ENCODE results near the gene UBQLNL. TPM values are rescaled to one million over a fixed set of nuclear protein-coding genes. Genes with fewer than 3 reads are reported as not detected.

UBQLNL gene
- total and polyA plus RNA-seq, 2 of the 13 experiments (the other 11 are each of a cell fraction or from before 2014, with no cell fraction given), result 0.08 TPM; not detected in 1

DNA sequence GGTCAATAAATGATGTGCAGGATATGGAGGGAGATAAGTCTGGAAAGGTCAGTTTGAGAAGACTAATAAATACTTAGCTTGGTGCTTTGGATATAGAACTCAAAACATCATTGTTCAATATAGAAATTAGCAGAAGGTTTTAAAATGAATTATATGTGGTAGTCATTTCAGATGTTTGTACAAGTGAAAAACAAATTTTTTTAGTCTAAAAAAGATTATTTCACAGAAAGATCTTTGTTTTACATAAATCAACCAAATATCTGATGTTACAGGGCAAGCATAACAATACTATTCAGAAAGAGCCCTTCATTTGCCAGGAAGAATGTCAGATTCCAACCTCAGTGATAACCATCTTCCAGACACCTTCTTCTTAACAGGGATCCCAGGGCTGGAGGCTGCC is 28.1 kb downstream of the UBQLNL start, which contains the start of gene OR52D1 (continued):
- TF ChIP-seq, protein P1, sequence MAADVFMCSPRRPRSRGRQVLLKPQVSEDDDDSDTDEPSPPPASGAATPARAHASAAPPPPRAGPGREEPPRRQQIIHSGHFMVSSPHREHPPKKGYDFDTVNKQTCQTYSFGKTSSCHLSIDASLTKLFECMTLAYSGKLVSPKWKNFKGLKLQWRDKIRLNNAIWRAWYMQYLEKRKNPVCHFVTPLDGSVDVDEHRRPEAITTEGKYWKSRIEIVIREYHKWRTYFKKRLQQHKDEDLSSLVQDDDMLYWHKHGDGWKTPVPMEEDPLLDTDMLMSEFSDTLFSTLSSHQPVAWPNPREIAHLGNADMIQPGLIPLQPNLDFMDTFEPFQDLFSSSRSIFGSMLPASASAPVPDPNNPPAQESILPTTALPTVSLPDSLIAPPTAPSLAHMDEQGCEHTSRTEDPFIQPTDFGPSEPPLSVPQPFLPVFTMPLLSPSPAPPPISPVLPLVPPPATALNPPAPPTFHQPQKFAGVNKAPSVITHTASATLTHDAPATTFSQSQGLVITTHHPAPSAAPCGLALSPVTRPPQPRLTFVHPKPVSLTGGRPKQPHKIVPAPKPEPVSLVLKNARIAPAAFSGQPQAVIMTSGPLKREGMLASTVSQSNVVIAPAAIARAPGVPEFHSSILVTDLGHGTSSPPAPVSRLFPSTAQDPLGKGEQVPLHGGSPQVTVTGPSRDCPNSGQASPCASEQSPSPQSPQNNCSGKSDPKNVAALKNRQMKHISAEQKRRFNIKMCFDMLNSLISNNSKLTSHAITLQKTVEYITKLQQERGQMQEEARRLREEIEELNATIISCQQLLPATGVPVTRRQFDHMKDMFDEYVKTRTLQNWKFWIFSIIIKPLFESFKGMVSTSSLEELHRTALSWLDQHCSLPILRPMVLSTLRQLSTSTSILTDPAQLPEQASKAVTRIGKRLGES (CRISPR knock-in tag; IDR thresholded peaks at IDR 0.05; ENCODE audit: borderline replicate concordance), result no peak
- TF ChIP-seq ZNF652 (CRISPR knock-in tag; IDR thresholded peaks at IDR 0.05; ENCODE audit: borderline replicate concordance, low read depth), result no peak
- TF ChIP-seq, protein P2, sequence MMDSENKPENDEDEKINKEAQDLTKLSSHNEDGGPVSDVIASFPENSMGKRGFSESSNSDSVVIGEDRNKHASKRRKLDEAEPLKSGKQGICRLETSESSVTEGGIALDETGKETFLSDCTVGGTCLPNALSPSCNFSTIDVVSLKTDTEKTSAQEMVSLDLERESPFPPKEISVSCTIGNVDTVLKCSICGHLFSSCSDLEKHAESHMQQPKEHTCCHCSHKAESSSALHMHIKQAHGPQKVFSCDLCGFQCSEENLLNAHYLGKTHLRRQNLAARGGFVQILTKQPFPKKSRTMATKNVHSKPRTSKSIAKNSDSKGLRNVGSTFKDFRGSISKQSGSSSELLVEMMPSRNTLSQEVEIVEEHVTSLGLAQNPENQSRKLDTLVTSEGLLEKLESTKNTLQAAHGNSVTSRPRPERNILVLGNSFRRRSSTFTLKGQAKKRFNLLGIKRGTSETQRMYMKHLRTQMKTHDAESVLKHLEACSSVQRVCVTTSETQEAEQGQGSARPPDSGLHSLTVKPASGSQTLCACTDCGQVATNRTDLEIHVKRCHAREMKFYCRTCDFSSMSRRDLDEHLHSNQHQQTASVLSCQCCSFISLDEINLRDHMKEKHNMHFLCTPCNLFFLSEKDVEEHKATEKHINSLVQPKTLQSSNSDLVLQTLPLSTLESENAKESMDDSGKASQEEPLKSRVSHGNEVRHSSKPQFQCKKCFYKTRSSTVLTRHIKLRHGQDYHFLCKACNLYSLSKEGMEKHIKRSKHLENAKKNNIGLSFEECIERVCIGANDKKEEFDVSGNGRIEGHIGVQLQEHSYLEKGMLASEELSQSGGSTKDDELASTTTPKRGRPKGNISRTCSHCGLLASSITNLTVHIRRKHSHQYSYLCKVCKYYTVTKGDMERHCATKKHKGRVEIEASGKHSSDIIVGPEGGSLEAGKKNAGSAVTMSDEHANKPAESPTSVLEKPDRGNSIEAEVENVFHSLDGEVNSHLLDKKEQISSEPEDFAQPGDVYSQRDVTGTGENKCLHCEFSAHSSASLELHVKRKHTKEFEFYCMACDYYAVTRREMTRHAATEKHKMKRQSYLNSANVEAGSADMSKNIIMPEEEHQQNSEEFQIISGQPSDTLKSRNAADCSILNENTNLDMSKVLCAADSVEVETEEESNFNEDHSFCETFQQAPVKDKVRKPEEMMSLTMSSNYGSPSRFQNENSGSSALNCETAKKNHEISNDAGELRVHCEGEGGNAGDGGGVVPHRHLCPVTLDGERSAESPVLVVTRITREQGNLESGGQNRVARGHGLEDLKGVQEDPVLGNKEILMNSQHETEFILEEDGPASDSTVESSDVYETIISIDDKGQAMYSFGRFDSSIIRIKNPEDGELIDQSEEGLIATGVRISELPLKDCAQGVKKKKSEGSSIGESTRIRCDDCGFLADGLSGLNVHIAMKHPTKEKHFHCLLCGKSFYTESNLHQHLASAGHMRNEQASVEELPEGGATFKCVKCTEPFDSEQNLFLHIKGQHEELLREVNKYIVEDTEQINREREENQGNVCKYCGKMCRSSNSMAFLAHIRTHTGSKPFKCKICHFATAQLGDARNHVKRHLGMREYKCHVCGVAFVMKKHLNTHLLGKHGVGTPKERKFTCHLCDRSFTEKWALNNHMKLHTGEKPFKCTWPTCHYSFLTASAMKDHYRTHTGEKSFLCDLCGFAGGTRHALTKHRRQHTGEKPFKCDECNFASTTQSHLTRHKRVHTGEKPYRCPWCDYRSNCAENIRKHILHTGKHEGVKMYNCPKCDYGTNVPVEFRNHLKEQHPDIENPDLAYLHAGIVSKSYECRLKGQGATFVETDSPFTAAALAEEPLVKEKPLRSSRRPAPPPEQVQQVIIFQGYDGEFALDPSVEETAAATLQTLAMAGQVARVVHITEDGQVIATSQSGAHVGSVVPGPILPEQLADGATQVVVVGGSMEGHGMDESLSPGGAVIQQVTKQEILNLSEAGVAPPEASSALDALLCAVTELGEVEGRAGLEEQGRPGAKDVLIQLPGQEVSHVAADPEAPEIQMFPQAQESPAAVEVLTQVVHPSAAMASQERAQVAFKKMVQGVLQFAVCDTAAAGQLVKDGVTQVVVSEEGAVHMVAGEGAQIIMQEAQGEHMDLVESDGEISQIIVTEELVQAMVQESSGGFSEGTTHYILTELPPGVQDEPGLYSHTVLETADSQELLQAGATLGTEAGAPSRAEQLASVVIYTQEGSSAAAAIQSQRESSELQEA (CRISPR knock-in tag; IDR thresholded peaks at IDR 0.05; ENCODE audit: not compliant biosample characterization), result no peak
- TF ChIP-seq GLI4 (CRISPR knock-in tag; IDR thresholded peaks at IDR 0.05; ENCODE audit: borderline replicate concordance), result no peak
- TF ChIP-seq, protein P3, sequence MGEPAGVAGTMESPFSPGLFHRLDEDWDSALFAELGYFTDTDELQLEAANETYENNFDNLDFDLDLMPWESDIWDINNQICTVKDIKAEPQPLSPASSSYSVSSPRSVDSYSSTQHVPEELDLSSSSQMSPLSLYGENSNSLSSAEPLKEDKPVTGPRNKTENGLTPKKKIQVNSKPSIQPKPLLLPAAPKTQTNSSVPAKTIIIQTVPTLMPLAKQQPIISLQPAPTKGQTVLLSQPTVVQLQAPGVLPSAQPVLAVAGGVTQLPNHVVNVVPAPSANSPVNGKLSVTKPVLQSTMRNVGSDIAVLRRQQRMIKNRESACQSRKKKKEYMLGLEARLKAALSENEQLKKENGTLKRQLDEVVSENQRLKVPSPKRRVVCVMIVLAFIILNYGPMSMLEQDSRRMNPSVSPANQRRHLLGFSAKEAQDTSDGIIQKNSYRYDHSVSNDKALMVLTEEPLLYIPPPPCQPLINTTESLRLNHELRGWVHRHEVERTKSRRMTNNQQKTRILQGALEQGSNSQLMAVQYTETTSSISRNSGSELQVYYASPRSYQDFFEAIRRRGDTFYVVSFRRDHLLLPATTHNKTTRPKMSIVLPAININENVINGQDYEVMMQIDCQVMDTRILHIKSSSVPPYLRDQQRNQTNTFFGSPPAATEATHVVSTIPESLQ (CRISPR knock-in tag; conservative IDR thresholded peaks at IDR 0.05), result no peak
